ENCODE data around the gene MAST4. TPM values are rescaled to one million over a fixed set of nuclear protein-coding genes. Genes with fewer than 3 reads are reported as not detected.

MAST4 gene
- total RNA-seq, 4 donors from 2014 or later, result 16.2 to 32.8 (median 25.0) TPM

DNA sequence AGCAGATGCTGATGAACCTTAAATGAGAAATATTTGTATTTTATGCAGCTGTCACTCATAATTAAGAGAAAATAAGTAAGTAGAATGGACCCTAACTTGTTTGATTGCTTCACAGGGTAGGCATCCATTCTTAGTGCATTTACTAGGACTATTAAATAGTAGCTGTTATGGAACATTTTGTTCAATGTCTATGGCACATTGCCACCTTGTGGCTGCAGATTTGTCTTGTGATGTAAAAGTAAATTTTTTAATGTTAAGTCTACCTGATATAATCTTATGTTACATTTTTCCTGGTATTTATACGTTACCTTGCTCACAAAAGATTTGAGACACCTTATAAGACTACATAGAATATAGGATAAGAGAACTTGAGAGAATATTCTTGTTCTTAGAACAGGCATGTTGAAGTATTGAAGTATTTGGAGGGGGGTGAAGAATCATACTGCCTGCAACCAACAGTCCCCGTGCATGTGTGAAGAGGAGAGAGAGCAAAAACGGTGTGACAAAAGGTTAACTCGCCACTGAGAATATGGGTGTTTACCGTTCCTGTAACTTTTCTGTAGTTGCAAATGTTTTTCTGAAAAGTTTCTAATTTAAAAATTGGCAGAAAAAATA, 161.1 kb downstream of the MAST4 start:
- WGBS, 2 donors (ENCODE audit: low coverage in 1 of 2), result 32 to 37% methylated on average over 5 of the region's 5 CpGs
- no peaks in the 10 kb centered on the region for H3K9me3 ChIP-seq
- peaks cover 8% of the 10 kb centered on the region for H3K27me3 ChIP-seq
- H3K36me3 ChIP-seq, result no peaks in the 10 kb centered on the region
- TF ChIP-seq POLR2A (IDR thresholded peaks at IDR 0.05) (no peak), EP300 (IDR thresholded peaks at IDR 0.05) (no peak)
- TF ChIP-seq, protein P1, sequence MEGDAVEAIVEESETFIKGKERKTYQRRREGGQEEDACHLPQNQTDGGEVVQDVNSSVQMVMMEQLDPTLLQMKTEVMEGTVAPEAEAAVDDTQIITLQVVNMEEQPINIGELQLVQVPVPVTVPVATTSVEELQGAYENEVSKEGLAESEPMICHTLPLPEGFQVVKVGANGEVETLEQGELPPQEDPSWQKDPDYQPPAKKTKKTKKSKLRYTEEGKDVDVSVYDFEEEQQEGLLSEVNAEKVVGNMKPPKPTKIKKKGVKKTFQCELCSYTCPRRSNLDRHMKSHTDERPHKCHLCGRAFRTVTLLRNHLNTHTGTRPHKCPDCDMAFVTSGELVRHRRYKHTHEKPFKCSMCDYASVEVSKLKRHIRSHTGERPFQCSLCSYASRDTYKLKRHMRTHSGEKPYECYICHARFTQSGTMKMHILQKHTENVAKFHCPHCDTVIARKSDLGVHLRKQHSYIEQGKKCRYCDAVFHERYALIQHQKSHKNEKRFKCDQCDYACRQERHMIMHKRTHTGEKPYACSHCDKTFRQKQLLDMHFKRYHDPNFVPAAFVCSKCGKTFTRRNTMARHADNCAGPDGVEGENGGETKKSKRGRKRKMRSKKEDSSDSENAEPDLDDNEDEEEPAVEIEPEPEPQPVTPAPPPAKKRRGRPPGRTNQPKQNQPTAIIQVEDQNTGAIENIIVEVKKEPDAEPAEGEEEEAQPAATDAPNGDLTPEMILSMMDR (IDR thresholded peaks at IDR 0.05), result peak in 2 of 4 experiments; percentile 7 to 46
- no peak overlapping the region for H3K27ac ChIP-seq
- no peak overlapping the region for H3K4me3 ChIP-seq
- ATAC-seq, result no peak
- no peaks in the 10 kb centered on the region for H3K4me1 ChIP-seq

DNA sequence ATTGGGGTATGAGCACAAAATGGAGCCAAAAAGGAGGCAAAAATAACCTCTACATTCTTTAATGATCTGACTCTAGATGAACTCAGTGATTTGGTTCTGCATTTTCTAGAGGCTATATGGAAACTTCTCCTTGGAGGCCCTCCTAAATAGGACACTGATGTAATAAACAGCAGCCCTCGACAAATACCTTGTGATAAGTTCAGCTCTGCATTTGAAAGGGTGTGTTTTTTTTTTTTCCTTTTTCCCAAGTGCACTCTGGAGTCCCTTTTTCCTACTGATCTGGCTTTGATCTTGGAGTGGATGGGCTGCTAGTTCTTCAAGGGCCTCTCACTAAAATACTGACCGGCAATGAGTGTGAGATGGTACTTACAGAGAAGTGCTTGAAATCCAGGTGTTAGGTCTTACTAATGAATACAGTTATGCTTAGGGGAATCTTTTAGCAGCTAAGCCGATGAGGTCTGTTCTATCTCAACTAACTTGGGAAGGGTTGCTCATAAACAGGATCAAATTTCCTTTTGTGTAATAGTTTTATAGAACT, 161.7 kb downstream of the MAST4 start:
- H3K27ac ChIP-seq, result no peak overlapping the region
- H3K4me3 ChIP-seq, result no peak overlapping the region
- WGBS, 2 donors (ENCODE audit: low coverage in 1 of 2), result 62 to 67% methylated on average over 2 of the region's 3 CpGs
- H3K4me1 ChIP-seq, result no peaks in the 10 kb centered on the region
- TF ChIP-seq, protein P1 (IDR thresholded peaks at IDR 0.05), result no peak
- TF ChIP-seq EP300 (IDR thresholded peaks at IDR 0.05), result no peak
- H3K9me3 ChIP-seq, result no peaks in the 10 kb centered on the region
- ATAC-seq, result no peak
- peaks cover 8% of the 10 kb centered on the region for H3K27me3 ChIP-seq
- no peaks in the 10 kb centered on the region for H3K36me3 ChIP-seq

DNA sequence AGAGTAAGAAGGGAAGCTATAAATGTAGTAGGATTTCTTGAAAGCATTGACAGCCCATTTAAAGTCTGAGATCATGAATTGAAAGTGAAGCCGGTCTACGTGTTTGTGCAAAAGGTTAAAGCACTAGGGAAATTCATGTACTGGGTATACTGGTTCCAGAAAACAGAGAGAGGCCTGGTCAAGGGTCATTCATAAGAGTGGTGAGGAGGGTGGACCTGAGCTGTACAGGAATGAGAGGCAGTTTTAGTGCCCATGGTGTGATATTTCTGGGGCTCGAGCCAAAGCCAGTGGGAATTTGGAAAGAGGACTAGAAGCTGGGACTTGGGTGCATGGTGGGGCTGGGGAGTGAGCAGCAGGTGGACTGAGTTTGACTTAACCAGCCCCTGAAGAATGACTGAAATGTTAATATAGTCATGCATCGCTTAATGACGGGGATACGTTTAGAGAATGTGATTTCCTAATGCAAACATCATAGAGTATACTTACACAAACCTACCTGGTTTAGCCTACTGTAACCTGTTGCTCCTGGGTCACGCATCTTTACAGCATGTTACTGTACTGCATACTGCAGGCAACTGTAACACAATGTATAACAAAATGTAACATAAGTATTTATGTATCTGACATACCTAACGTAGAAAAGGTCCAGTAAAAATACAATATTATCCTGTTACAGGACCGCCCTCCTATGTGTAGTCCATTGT, 173.0 kb downstream of the MAST4 start:
- H3K4me1 ChIP-seq, result no peaks in the 10 kb centered on the region
- no peak overlapping the region for H3K4me3 ChIP-seq
- H3K27me3 ChIP-seq, result no peaks in the 10 kb centered on the region
- no peak for ATAC-seq
- H3K9me3 ChIP-seq, result no peaks in the 10 kb centered on the region
- H3K36me3 ChIP-seq, result no peaks in the 10 kb centered on the region
- no peak overlapping the region for H3K27ac ChIP-seq
- 78 to 87% methylated on average over 9 of the region's 9 CpGs for WGBS, 2 donors (ENCODE audit: low coverage in 1 of 2)
- TF ChIP-seq POLR2A (IDR thresholded peaks at IDR 0.05), result no peak
- TF ChIP-seq, protein P1 (IDR thresholded peaks at IDR 0.05), result no peak
- no peak for TF ChIP-seq EP300 (IDR thresholded peaks at IDR 0.05)
- TF ChIP-seq POLR2AphosphoS5 (IDR thresholded peaks at IDR 0.05), result no peak

DNA sequence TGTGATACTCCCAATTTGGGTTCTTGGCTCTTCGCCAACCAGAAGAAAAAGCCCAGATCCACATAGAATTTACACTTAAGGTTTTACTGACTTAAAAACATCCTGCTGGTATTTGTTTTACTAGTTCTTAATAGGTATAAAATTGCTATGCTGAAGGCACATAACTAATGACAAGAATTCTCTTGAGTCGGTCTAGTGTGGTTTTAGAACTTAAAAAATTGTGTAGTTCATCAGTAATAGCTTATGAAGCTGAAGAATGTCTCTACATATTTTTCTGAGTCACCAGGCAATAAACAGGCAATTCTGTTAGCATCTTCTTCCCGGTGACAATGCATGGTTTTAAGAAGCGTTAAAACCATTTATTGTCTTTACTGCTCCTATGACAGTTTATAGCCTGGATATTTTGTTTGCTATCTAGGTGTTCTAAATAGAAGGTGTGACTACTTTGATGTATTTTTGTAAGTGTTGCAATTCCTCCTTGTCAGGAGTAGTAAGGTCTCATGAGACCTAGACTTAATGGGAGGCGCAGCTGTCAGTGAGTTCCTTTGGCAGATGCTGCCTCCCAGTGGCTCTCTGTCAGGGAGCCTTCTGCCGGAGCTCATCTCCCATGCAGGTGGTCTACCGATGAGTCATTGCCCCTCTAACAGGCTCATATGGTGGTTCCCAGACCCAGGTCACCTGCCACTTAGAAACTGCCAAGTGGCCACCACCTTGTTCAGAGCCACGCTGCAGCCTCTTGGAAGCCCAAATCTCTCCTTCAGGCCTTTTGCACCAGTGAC, 173.8 kb downstream of the MAST4 start:
- H3K27me3 ChIP-seq, result no peaks in the 10 kb centered on the region
- no peak overlapping the region for H3K27ac ChIP-seq
- WGBS, 2 donors (ENCODE audit: low coverage in 1 of 2), result 40 to 49% methylated on average over 4 to 5 of the region's 8 CpGs
- no peak overlapping the region for H3K4me3 ChIP-seq
- ATAC-seq, result no peak
- no peaks in the 10 kb centered on the region for H3K9me3 ChIP-seq
- no peaks in the 10 kb centered on the region for H3K36me3 ChIP-seq
- no peak for TF ChIP-seq EP300 (IDR thresholded peaks at IDR 0.05)
- TF ChIP-seq, protein P1 (IDR thresholded peaks at IDR 0.05), result peak in 1 of 4 experiments; percentile 16
- no peaks in the 10 kb centered on the region for H3K4me1 ChIP-seq

Measured in gastroesophageal sphincter (tissue), 4 donors.